Esophagus squamous epithelium (tissue), 5 donors: ENCODE data around the gene FBXO7. TPM values are rescaled to one million over a fixed set of nuclear protein-coding genes. Genes with fewer than 3 reads are reported as not detected.

Source experiments
- DNase-seq: peaks from one replicate; lab custom pipeline; 2025; lab: John Stamatoyannopoulos, UW
- H3K27ac ChIP-seq, 4 donors: fragments of 200-600 bp; sonication (generic); one replicate each; pipeline ENCODE4 v1.5.1; 2016 to 2019; ENCODE audit warnings: mild to moderate bottlenecking in 1 of 4
- H3K27me3 ChIP-seq, 4 donors: fragments of 200-600 bp; sonication (generic); 1 replicate in 3 of 4; 2 replicates in 1 of 4; pipeline versions ENCODE4 v1.5.1 to v1.6.0; 2017 to 2021; ENCODE audit warnings: antibody characterized with exemption in 1 of 4
- H3K36me3 ChIP-seq, 3 donors: fragments of 200-600 bp; sonication (generic); one replicate each; pipeline ENCODE4 v1.5.1; 2016 to 2019
- H3K4me1 ChIP-seq, 3 donors: fragments of 200-600 bp; sonication (generic); one replicate each; pipeline ENCODE4 v1.5.1; 2017 to 2019
- H3K4me3 ChIP-seq, 4 donors: fragments of 200-600 bp; sonication (generic); 1 replicate in 3 of 4; 2 replicates in 1 of 4; pipeline ENCODE4 v1.5.1; 2016 to 2019; ENCODE audit warnings: mild to moderate bottlenecking in 2 of 4, moderate library complexity in 1 of 4
- H3K9me3 ChIP-seq, 3 donors: fragments of 200-600 bp; sonication (generic); one replicate each; pipeline ENCODE4 v1.5.1; 2016 to 2019
- POLR2A ChIP-seq, 4 donors: fragments of 450-650 bp; IDR thresholded peaks; one replicate each; pipeline ENCODE4 v1.6.1; 2017; ENCODE audit warnings: antibody characterized with exemption in 4 of 4, mild to moderate bottlenecking in 4 of 4, moderate library complexity in 3 of 4
- WGBS, 2 donors: methylation state at CpG; one replicate each; pipeline ENCODE4 v1.1.5; 2018; 5-methylcytosine and 5-hydroxymethylcytosine counted together
- intact Hi-C: fragments of 100-400 bp; cut with DNase I; formaldehyde crosslinking; loops from one replicate; pipeline ENCODE4 v1.15.0; 2022
- total RNA-seq, 4 donors: library from RNA; depleted of rRNA; stranded (reverse); fragments of >200 nt; gene quantifications; one replicate each; pipeline ENCODE4 v1.1.0, GENCODE V29; 2016
- TF ChIP-seq, protein P1 (sequence below), 6 experiments: fragments of 450-650 bp in 4 of 6; fragments of 200-600 bp in 2 of 6; sonication (generic) in 2 of 6; IDR thresholded peaks; one replicate each; pipeline ENCODE4 v1.5.1; 2016 to 2019; ENCODE audit warnings: antibody characterized with exemption in 6 of 6, mild to moderate bottlenecking in 4 of 6, moderate library complexity in 4 of 6
- donor health status: DM: yes; HTN: yes; CAD: no.

The FBXO7 gene
- total RNA-seq, 4 donors from 2014 or later: 31.8 to 67.1 (median 49.6) TPM

- no peak for DNase-seq
- H3K27me3 ChIP-seq: no peaks in the 10 kb centered on the region
- 15 to 44% methylated on average over 1 of the region's 1 CpG for WGBS, 2 donors
- no peak for TF ChIP-seq POLR2A (IDR thresholded peaks at IDR 0.05)
- TF ChIP-seq, protein P1, sequence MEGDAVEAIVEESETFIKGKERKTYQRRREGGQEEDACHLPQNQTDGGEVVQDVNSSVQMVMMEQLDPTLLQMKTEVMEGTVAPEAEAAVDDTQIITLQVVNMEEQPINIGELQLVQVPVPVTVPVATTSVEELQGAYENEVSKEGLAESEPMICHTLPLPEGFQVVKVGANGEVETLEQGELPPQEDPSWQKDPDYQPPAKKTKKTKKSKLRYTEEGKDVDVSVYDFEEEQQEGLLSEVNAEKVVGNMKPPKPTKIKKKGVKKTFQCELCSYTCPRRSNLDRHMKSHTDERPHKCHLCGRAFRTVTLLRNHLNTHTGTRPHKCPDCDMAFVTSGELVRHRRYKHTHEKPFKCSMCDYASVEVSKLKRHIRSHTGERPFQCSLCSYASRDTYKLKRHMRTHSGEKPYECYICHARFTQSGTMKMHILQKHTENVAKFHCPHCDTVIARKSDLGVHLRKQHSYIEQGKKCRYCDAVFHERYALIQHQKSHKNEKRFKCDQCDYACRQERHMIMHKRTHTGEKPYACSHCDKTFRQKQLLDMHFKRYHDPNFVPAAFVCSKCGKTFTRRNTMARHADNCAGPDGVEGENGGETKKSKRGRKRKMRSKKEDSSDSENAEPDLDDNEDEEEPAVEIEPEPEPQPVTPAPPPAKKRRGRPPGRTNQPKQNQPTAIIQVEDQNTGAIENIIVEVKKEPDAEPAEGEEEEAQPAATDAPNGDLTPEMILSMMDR (IDR thresholded peaks at IDR 0.05): no peak
- no peak overlapping the region for H3K27ac ChIP-seq
- H3K9me3 ChIP-seq: no peaks in the 10 kb centered on the region
- H3K4me3 ChIP-seq: no peak overlapping the region
- intact Hi-C loops: no loop called here
- H3K36me3 ChIP-seq: peaks cover 0 to 60% (median 15%) of the 10 kb centered on the region in 3 donors
- H3K4me1 ChIP-seq: peaks cover 5 to 45% (median 7%) of the 10 kb centered on the region in 3 donors
Measured at GRCh38 chr22:32482708-32483107, 8.1 kb downstream of the FBXO7 start.

DNA sequence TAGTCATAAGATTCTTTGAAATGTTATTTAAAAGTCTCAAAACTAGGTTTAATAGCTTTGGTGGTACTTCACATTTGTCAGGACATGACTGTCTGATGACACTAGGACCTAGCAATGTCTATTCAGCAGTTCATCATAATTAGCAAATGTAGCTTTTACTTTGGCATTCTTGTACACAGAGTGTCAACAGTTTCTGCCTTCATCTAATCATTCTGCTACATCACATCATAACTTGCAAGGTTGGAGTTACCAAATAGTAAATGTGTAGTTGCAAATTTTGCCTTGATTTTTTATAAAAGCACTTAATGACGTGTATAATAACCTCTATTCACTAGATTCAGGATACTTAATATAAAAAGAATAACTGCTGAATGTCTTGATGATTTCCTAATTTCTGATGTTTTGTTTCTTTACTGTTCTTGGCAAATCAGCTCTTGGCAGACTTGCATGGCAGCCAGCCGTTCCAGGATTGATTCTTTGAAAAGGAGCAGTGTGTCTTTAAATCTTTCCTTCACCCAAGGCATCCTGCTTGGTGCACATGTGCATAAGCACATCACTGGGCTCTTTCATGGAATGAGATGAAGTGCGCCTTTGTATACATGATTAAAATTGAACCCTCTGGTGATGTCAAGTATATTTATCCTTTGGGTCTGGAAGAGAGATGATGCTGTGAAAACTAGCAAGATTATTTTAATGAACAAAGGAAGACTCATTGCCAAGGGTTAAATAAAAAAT lies 12.2 kb downstream of the FBXO7 start:
- no peak for DNase-seq
- Histone ChIP-seq H3K4me3 (no peak overlapping the region), H3K9me3 (no peaks in the 10 kb centered on the region), H3K36me3 (peaks cover 0 to 82% (median 16%) of the 10 kb centered on the region in 3 donors), H3K27ac (no peak overlapping the region), H3K4me1 (peaks cover 5 to 22% (median 7%) of the 10 kb centered on the region in 3 donors), H3K27me3 (no peaks in the 10 kb centered on the region)
- WGBS, 2 donors: 65 to 70% methylated on average over 3 of the region's 3 CpGs
- TF ChIP-seq, protein P1 (IDR thresholded peaks at IDR 0.05): no peak
- no peak for TF ChIP-seq POLR2A (IDR thresholded peaks at IDR 0.05)
- intact Hi-C loops: no loop called here

DNA sequence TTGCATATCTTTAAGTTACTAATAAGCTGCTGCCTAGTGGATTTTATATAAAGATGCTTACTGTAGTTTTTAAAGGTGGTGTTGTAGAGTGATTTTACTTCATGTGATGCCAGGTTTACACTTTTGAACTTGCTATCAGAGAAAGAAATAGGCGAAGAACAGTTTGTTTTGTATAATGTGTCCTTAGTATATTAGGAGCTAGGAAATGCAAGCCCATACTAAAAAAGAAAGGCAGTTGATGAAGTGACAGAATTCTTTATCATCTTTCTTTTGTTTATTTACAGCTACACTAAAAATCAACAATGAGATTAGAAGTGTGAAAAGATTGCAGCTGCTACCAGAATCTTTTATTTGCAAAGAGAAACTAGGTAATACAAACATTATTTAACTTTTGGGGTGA lies 12.8 kb downstream of the FBXO7 start:
- 81 to 100% methylated on average over 1 of the region's 1 CpG for WGBS, 2 donors
- TF ChIP-seq, protein P1 (IDR thresholded peaks at IDR 0.05): no peak
- TF ChIP-seq POLR2A (IDR thresholded peaks at IDR 0.05): no peak
- intact Hi-C loops: no loop called here
- Histone ChIP-seq H3K36me3 (peaks cover 0 to 88% (median 18%) of the 10 kb centered on the region in 3 donors), H3K9me3 (no peaks in the 10 kb centered on the region), H3K4me1 (peaks cover 5 to 17% (median 5%) of the 10 kb centered on the region in 3 donors), H3K27ac (no peak overlapping the region), H3K27me3 (no peaks in the 10 kb centered on the region), H3K4me3 (no peak overlapping the region)
- DNase-seq: no peak

DNA sequence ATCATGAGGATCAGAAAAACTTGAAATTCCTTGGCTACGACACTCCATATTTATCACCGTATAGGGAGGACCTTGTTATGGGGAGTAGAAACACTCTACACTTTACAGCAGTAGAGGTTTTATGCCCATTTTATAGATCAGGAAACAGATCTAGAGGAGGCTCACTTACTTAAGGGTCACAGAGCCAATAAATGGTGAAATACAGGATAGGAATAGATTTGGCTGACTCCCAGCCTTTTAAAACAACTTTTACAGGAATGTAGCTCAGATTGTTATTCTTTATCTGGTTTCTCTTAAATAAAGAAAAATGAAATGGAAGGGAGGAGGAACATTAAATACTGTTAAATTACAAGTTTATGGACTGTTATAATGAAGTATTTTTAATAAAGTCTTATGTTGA lies 14.8 kb downstream of the FBXO7 start:
- Histone ChIP-seq H3K4me1 (peaks cover 0 to 4% (median 0%) of the 10 kb centered on the region in 3 donors), H3K4me3 (no peak overlapping the region), H3K27ac (no peak overlapping the region), H3K27me3 (no peaks in the 10 kb centered on the region), H3K36me3 (peaks cover 0 to 100% (median 26%) of the 10 kb centered on the region in 3 donors), H3K9me3 (no peaks in the 10 kb centered on the region)
- intact Hi-C loops: no loop called here
- TF ChIP-seq, protein P1 (IDR thresholded peaks at IDR 0.05): no peak
- no peak for TF ChIP-seq POLR2A (IDR thresholded peaks at IDR 0.05)
- 90 to 95% methylated on average over 2 of the region's 2 CpGs for WGBS, 2 donors
- no peak for DNase-seq

DNA sequence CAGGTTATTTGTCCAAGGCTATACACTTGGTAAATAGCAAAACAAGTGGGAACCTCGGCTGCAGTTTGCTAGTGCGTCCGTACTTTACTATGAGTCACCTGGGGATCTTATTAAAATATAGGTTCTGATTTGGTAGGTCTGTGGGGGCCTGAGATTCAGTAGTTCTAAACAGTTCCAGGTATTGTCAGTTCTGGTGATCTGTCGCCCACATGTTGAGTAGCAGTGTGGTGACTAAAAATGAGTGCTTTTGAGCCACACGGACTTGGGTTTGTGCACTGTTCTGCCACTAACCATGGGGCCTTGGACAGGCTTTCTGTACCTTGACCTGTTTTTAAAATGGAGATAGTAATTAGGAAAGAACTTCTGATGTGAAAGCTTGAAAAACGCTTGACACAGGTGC lies 15.7 kb downstream of the FBXO7 start:
- no peak for DNase-seq
- no peaks in the 10 kb centered on the region for H3K9me3 ChIP-seq
- H3K27me3 ChIP-seq: no peaks in the 10 kb centered on the region
- WGBS, 2 donors: 90 to 92% methylated on average over 5 to 6 of the region's 6 CpGs
- no peak overlapping the region for H3K4me3 ChIP-seq
- H3K36me3 ChIP-seq: peaks cover 0 to 100% (median 27%) of the 10 kb centered on the region in 3 donors
- peaks cover 0 to 4% (median 0%) of the 10 kb centered on the region in 3 donors for H3K4me1 ChIP-seq
- TF ChIP-seq POLR2A (IDR thresholded peaks at IDR 0.05): no peak
- TF ChIP-seq, protein P1 (IDR thresholded peaks at IDR 0.05): no peak
- intact Hi-C loops: no loop called here
- no peak overlapping the region for H3K27ac ChIP-seq
